HEK293 (cell line): ENCODE results near the gene EXOC1.

Experiments used
- CTCF ChIA-PET: fragments of 350-600 bp; formaldehyde crosslinking; extraction: SDS; loops from one replicate; lab custom pipeline; 2021; ENCODE audit warnings: antibody characterized with exemption; lab: Yijun Ruan, JAX
- POLR2A ChIA-PET: fragments of 300-600 bp; formaldehyde crosslinking; extraction: SDS; loops from one replicate; lab custom pipeline; 2020; ENCODE audit warnings: antibody characterized with exemption, inconsistent platforms; lab: Yijun Ruan, JAX
- H3K27ac ChIP-seq: fragments of 200-500 bp; sonication (Bioruptor generic); 2 replicates; pipeline ENCODE4 v1.5.1; 2014; ENCODE audit warnings: low read depth, low read length, control low read depth, inconsistent platforms; ENCODE audit errors: extremely low read depth
- H3K36me3 ChIP-seq, 2 experiments: fragments of 200-500 bp in 1 of 2; sonication (Bioruptor generic) in 1 of 2; 1 replicate in 1 of 2; 2 replicates in 1 of 2; pipeline ENCODE4 v1.5.1; 2014 to 2017; ENCODE audit warnings: inconsistent platforms in 2 of 2, low read length in 2 of 2; ENCODE audit not compliant: control insufficient read depth in 2 of 2, insufficient read depth in 1 of 2
- H3K4me1 ChIP-seq: fragments of 200-500 bp; sonication (Bioruptor generic); 2 replicates; pipeline ENCODE4 v1.5.1; 2014; ENCODE audit warnings: mild to moderate bottlenecking, low read length, inconsistent platforms; ENCODE audit not compliant: control insufficient read depth, insufficient read depth
- H3K4me3 ChIP-seq: 2 replicates; pipeline ENCODE4 v1.5.1; 2011; ENCODE audit warnings: low read depth, mild to moderate bottlenecking, control low read depth, low read length, moderate library complexity
- H3K9me3 ChIP-seq: fragments of 200-500 bp; sonication (Bioruptor generic); 2 replicates; pipeline ENCODE4 v1.5.1; 2014; ENCODE audit warnings: low read depth, low read length, inconsistent platforms; ENCODE audit not compliant: control insufficient read depth, insufficient read depth
- AEBP2 ChIP-seq: fragments of 450-650 bp; formaldehyde crosslinking; IDR thresholded peaks from 2 replicates; pipeline ENCODE4 v1.5.1; 2016; ENCODE audit warnings: missing biosample characterization, missing genetic modification characterization, borderline replicate concordance
- BCL11A ChIP-seq: fragments of 450-650 bp; formaldehyde crosslinking; IDR thresholded peaks from 2 replicates; pipeline ENCODE4 v1.5.1; 2016; ENCODE audit warnings: low read depth, missing biosample characterization, missing genetic modification characterization
- HIC1 ChIP-seq: fragments of 450-650 bp; formaldehyde crosslinking; IDR thresholded peaks from 2 replicates; pipeline ENCODE4 v1.5.1; 2016; ENCODE audit warnings: missing biosample characterization, missing genetic modification characterization
- HOXA7 ChIP-seq: sonication (generic); formaldehyde crosslinking; IDR thresholded peaks from 2 replicates; pipeline ENCODE4 v1.8.1; 2022; ENCODE audit warnings: missing genetic modification reagents, borderline replicate concordance
- ZNF16 ChIP-seq: fragments of 450-650 bp; formaldehyde crosslinking; IDR thresholded peaks from 2 replicates; pipeline ENCODE4 v1.5.1; 2016; ENCODE audit warnings: low read depth, missing biosample characterization, missing genetic modification characterization
- ZNF2 ChIP-seq: fragments of 450-650 bp; formaldehyde crosslinking; IDR thresholded peaks from 2 replicates; pipeline ENCODE4 v1.5.1; 2016; ENCODE audit warnings: missing biosample characterization, missing genetic modification characterization
- ZNF211 ChIP-seq: fragments of 450-650 bp; formaldehyde crosslinking; IDR thresholded peaks from 2 replicates; pipeline ENCODE4 v1.5.1; 2016; ENCODE audit warnings: low read depth, missing biosample characterization, missing genetic modification characterization
- ZNF266 ChIP-seq: fragments of 450-650 bp; formaldehyde crosslinking; IDR thresholded peaks from 2 replicates; pipeline ENCODE4 v1.5.1; 2016; ENCODE audit warnings: missing biosample characterization, missing genetic modification characterization, low read depth
- ZNF398 ChIP-seq: fragments of 450-650 bp; formaldehyde crosslinking; IDR thresholded peaks from 2 replicates; pipeline ENCODE4 v1.5.1; 2017; ENCODE audit warnings: missing biosample characterization, missing genetic modification characterization
- ZNF416 ChIP-seq: fragments of 450-650 bp; formaldehyde crosslinking; IDR thresholded peaks from 2 replicates; pipeline ENCODE4 v1.5.1; 2016; ENCODE audit warnings: missing biosample characterization, missing genetic modification characterization
- ZNF514 ChIP-seq: fragments of 450-650 bp; formaldehyde crosslinking; IDR thresholded peaks from 2 replicates; pipeline ENCODE4 v1.5.1; 2016; ENCODE audit warnings: missing biosample characterization, missing genetic modification characterization
- ZNF768 ChIP-seq: fragments of 450-650 bp; formaldehyde crosslinking; IDR thresholded peaks from 2 replicates; pipeline ENCODE4 v1.5.1; 2018; ENCODE audit warnings: missing biosample characterization, mild to moderate bottlenecking, missing genetic modification characterization
- ZSCAN16 ChIP-seq: fragments of 450-650 bp; formaldehyde crosslinking; IDR thresholded peaks from 2 replicates; pipeline ENCODE4 v1.5.1; 2016; ENCODE audit warnings: missing biosample characterization, missing genetic modification characterization
- ZSCAN5A ChIP-seq: fragments of 450-650 bp; formaldehyde crosslinking; IDR thresholded peaks from 2 replicates; pipeline ENCODE4 v1.5.1; 2016; ENCODE audit warnings: missing biosample characterization, missing genetic modification characterization

EXOC1 gene

GRCh38 chr4:55884093-55884850, 30.8 kb downstream of the EXOC1 start:
- CTCF ChIA-PET: interaction anchor here (0.6 to 1.1 kb wide), 3 partner anchors 17 to 343 kb away, joined by 3 to 5 read pairs (median 4); partner anchors contain the start of gene CEP135
- H3K9me3 ChIP-seq: no peaks in the 10 kb centered on the region
- no peaks in the 10 kb centered on the region for H3K4me1 ChIP-seq
- no peak for TF ChIP-seq ZNF514 (tag by site-specific recombination)
- TF ChIP-seq ZSCAN5A (tag by site-specific recombination): no peak
- no peak for TF ChIP-seq ZNF768 (tag by site-specific recombination)
- TF ChIP-seq HIC1 (tag by site-specific recombination): no peak
- TF ChIP-seq ZNF398 (tag by site-specific recombination): no peak
- TF ChIP-seq AEBP2 (tag by site-specific recombination): no peak
- TF ChIP-seq ZNF416 (tag by site-specific recombination): no peak
- no peak for TF ChIP-seq ZNF211 (tag by site-specific recombination)
- no peak for TF ChIP-seq ZNF266 (tag by site-specific recombination)
- TF ChIP-seq ZNF2 (tag by site-specific recombination): no peak
- TF ChIP-seq HOXA7 (CRISPR knock-in tag): no peak
- TF ChIP-seq BCL11A: no peak
- TF ChIP-seq ZSCAN16 (tag by site-specific recombination): no peak
- H3K4me3 ChIP-seq: no peak overlapping the region
- H3K27ac ChIP-seq: no peak overlapping the region
- peaks cover 0 to 25% of the 10 kb centered on the region in 2 experiments; a peak in 2 of 3 replicates for H3K36me3 ChIP-seq
- POLR2A ChIA-PET: no interaction called here

- no peaks in the 10 kb centered on the region for H3K9me3 ChIP-seq
- H3K27ac ChIP-seq: no peak overlapping the region
- peaks cover 0 to 25% of the 10 kb centered on the region in 2 experiments; a peak in 2 of 3 replicates for H3K36me3 ChIP-seq
- ChIA-PET CTCF (interaction anchor here (0.6 to 1.1 kb wide), 2 partner anchors 64 to 342 kb away, joined by 4 to 5 read pairs; partner anchors contain the start of gene CEP135), POLR2A (no interaction called here)
- no peak for TF ChIP-seq ZNF16 (tag by site-specific recombination)
- H3K4me3 ChIP-seq: no peak overlapping the region
- no peaks in the 10 kb centered on the region for H3K4me1 ChIP-seq
Measured at GRCh38 chr4:55884851-55885219, 31.4 kb downstream of the EXOC1 start.
